ENCODE data around the gene NFKB1.

NFKB1 gene

DNA sequence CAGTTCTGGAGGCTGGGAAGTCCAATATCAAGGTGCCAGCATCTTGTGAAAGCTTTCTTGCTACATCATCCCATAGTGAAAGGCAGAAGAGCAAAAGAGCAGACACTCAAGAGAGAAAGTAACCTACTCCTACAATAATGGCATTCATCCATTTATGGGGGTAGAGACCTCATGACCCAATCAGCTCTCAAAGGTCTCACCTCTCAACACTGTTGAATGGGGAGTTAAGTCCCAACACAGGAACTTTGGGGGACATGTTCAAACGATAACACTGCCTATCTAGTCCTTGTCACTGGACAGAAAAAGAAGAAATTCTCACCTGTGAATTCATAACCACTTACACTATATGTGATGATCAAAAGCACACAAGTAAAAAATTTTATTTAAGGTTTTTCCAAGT, 6.6 kb upstream of the NFKB1 start:
- no peak for DNase-seq (ENCODE audit: low spot score)

DNA sequence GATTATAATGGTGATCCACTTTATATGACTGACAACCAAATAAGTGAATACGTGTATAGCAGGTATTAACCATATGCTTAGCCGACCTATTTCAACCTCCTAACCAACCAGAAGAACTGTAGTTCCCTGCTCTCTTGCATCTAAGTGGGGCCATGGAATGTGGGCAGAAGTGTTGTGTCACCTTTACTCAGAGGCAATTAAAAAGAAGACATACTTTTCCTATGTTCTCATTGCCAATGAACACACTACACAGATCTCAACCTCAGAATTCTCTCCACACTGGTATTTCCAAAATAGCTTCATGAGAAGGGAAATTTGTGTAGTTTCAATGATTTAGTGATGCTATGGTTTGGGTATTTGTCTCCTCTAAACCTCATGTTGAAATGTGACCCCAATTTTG, 3.2 kb upstream of the NFKB1 start:
- DNase-seq (ENCODE audit: low spot score) = no peak

DNA sequence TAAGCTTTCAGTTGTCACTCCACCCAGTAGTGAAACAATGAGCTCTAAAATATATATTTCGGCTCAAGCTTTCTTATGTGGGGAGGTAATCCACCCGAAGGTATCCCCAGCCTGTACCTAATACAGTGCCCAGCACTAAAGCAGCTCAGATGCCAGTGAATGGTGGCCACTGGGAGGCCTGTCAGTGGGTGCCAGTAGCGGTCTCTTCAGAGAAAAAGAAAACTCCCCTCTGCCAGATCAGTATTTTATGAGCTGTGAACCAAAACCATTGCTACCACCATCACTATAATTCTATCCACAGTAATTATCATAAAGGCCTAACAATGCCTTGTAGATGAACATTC, 835 bp upstream of the NFKB1 start:
- peak; percentile 34 for DNase-seq (ENCODE audit: low spot score)

DNA sequence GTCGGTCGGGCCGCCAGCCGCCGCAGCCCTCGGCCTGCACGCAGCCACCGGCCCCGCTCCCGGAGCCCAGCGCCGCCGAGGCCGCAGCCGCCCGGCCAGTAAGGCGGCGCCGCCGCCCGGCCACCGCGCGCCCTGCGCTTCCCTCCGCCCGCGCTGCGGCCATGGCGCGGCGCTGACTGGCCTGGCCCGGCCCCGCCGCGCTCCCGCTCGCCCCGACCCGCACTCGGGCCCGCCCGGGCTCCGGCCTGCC, 213 bp downstream of the NFKB1 start:
- peak; percentile 59 for DNase-seq (ENCODE audit: low spot score)

DNA sequence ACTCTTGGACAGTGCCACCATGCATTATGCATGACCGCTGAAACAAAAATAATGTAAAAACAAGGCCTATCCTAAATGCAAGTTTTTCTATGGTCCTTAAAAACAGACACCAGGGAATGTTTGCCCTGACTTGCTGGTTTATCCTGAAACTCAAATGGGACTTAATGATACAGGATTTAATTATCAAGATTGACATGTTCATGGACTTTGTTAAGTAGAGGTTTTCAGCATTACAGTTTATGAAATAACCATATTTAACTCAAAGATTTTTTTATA, 1.3 kb downstream of the NFKB1 start:
- DNase-seq (ENCODE audit: low spot score) = no peak

DNA sequence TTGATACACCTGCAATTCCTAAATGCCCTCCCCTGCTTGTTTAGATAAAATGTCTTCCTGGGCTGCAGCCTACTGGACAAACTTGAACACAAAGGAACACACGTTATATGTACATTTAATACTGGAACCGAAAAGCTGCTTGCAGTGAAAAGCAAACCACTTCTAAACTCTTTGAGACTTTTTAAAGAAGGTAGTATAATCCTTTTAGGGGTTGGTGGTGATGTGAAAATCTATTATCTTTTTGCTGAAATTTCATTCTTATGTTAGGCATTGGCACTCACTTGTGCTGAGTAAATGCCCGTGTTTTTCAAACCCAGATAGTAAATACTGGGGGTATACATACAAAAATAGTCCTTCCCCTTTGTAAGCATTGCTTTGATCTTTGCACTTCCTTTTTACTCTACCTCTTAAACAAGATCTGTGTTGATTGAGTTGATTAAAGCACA, 2.2 kb downstream of the NFKB1 start:
- DNase-seq (ENCODE audit: low spot score) = peak; percentile 30

DNA sequence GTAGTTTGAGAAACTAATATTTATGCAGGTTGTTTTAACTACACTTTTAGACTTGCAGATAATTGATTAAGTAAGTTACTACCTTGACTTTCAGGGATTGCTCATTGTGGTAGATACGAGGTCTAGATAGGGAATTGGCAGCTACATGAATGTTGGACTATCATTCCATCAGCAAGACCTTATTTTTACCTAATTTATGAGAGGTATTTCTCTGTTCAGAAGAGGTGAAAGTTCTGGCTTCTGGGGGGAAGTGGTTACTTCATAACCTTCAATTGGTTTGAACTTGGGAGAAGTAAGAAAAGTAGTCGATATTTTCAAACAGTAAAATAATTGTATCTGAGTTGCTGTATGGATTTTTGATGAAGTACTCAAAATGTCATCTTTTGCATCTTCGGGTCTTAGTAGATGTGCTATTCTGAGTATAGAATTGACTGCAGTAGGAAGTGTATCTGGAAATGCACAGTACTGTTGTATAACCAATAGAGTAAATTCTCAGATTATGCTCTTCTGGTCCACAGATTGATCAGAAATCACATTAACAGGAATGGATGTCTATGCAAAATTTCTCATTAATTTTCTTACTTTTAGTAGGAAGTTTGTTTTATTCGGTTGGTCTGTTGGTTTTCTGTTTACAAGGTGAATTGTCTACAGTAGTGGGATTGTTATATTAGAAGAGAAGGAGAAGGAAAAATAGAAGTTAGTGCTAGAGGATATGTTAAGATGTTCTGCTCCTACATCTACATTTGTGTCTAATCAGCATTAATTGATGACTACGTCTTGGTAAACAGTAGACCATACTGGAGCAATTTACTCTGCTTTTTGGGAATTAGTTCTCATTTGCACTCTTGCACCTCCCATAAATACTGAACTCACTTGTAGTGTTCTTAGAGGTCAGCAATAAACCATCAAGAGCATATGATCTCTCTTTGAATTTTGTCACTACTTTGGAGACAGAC, 3.0 kb downstream of the NFKB1 start:
- DNase-seq (ENCODE audit: low spot score) = no peak

DNA sequence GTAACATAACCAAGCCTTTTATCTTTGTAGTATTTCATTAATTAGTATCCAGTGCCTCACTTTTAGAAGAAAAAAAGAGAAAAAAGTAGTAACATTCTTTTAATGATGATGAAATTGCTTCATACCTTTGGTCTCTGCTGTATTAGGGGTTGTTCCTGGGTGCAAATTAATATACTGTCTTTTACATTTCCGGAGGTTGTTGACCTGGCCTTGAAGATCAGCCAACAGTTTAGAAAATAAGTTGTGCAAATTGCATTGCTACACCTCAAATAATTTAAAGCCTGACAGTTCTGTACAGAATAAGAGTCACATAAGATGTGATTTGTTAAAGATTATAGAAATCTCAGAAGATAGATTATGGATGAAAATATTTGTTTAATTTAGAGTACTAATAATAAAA, 3.8 kb downstream of the NFKB1 start:
- DNase-seq (ENCODE audit: low spot score) = no peak

DNA sequence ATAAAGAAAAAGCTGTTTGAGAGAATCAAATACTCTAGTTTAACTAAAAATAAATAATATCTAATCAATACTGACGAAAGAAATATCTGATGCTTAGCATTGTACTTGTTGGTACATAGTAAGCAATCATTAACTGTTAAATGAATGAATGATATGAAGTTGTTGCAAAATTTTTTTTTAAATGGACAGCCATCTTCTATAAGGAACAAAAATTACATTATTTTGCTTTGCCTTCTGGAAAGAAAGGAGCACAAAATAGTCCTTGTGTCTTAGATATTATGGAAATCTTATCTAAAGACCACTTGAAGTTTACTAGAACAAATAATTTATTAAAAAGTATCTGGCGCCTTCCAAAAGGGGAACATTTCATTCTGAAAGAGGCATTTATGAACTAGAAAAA, 4.5 kb downstream of the NFKB1 start:
- no peak for DNase-seq (ENCODE audit: low spot score)

DNA sequence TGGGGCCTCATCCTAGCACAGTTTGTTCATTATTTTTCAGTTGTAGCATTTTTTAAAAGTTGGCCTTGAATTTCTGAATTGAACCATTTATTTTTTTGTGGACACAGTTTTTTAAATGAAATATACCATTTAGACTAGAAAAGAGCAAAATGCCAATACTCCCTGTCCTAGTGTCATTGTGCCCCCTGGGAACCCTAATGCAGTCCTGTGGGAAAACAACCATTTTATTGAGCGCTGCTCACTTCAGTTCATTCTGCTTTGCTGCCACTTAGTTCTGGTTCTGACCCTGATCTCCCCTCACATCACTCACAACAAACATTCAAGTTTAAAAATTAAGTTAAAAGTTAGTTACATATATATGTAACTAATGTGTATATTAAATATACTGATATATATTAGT, 5.4 kb downstream of the NFKB1 start:
- no peak for DNase-seq (ENCODE audit: low spot score)

DNA sequence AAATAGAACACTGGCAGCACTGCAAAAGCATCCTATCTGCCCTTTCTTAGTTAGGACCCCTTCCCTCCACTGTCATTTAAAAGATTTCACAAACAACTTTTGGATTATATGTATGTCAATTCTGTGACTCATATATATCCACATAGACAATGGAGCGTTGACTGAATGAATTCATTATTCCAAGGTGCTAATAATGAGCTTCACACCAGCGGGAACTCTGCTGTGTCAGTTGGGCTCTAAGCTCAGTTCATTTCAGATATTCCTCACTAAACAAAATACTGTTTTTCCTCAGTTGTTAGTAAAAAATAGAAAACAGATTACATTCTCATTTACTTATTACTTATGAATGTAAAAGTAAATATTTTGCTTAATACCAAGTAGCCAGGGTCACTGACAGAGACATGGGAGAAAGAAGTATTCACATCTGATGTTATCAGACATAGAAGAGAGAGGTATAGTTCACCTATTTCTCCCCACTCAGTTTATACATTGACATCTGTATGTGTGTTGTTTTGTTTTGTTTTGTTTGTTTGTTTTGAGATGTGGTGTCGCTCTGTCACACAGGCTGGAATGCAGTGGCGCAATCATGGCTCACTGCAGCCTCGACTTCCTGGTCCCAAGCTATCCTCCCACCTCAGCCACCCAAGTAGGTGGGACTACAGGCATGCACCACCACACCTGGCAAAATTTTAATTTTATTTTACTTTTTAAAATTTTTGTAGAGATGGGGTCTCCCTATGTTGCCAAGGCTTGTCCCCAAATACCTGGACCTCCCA, 10.9 kb downstream of the NFKB1 start:
- DNase-seq (ENCODE audit: low spot score) = no peak

DNA sequence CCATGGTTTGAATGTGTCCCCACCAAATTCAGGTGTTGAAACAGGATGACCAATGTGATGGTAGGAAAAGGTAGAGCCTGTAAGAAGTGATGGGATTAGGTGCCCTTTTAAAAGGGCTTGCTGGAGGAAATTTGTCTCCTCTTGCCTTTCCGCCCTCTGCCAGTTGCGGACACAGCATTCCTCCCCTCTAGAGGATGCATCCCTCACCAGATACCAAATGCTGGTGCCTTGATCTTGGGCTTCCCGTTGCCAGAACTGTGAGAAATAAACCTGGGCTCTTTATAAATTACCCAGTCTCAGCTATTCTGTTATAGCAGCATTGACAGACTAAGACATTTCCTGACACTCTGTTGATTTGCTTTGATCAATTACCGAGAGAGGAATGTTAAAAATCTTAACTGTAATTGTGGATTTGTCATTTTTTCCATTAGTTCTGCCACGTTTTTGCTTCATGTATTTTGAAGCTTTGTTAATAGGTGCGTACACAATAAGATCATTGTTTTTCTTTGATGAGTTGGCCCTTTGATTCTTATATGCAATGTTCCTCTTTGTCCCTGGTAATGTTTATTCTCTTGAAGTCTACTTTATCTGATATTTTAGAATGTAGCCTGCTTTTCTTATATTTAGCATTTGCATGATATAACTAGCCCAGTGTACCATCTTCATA, 13.3 kb downstream of the NFKB1 start:
- no peak for DNase-seq (ENCODE audit: low spot score)

DNA sequence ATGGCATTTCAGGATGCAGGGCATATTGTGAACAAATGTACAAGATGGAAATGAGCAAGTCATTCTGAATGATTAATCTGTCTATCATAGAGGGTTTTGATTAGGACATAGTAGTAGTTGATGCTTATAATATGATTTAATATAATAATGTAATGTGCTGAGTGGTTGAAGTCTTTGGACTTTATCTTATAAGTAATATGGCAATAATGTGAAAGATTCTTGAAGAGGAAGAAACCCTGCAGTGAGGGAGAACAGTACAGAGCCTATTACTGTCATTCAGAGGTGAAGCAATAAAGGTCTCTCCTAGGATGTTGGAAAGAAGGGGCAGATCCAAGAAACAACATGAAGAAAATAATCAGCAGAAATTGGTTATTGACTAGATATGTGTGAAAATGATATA, 16.6 kb downstream of the NFKB1 start:
- no peak for DNase-seq (ENCODE audit: low spot score)

DNA sequence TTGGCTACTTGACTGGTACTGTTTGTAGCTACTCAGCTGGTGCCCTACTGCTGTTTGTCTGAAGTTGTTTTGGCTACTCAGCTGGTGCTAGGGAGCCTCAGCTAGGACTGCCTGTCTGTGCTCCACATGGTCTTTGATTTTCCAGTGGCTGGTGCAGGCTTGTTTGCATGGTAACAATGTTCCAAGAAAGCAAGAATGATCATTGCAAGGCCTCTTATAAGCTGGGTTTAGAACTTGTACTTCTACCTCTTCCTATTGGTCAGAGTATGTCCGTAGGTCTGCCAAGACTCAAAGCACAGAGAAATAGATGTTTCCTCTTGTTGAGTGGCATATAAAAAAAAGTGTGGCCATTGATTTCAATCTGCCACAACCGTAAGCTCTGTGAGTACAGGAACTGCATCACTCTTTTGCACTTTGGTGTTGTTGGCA, 17.6 kb downstream of the NFKB1 start:
- no peak for DNase-seq (ENCODE audit: low spot score)

DNA sequence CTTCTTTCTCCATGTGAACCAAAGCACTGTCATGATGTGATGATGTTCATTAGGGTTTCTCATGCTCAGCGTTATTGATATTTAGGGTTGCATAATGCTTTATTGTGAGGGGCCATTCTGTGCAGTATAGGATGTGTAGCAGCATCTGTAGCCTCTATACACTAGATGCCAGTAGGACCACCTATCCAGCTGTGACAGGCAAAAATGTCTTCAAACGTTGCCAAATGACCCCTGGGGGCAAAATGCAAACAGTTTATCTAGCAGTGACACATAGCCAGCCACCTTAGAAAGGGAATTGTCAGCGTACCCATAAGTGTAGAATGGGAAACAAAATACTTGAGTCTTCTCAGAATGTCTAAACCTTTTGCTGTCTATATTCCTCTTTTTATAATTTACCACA, 18.8 kb downstream of the NFKB1 start:
- no peak for DNase-seq (ENCODE audit: low spot score)

DNA sequence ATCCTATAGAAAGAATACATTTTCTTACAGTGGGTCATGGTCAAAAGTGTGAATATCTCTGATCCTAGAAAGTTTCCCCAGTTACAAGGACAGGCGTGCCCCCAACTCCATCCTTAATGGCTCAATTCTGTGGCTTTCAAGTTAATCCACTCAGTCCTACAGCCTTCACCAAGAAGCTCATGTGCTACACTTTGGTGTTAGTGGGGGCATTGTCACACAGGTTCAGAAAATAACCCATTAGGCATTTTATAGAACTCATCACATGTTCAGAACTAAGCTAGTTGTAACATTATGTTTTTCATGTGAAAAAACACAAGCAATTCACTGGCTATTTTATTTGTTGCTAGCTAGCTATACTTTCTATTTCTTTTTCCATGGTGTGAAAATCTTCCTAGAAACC, 20.4 kb downstream of the NFKB1 start:
- DNase-seq (ENCODE audit: low spot score) = no peak

DNA sequence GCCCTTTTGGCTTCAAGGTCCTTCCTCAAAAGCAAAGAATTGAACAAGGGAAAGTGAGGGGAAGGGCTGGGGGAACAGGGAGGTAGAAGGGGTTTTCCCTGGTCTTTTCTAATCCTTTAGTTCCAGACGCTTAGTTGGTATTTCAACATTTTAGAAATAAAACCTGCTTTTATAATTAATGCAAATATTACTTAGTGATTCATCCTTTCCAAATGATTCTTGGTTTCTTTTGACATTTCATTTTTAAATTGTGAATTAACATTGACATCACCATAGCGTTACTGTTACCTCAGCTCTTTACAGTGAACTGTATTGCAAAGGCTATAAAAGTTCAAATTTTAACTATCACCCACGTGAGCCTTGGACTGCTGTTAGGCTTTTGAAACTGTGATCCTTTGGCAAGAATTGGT, 20.9 kb downstream of the NFKB1 start:
- DNase-seq (ENCODE audit: low spot score) = no peak

DNA sequence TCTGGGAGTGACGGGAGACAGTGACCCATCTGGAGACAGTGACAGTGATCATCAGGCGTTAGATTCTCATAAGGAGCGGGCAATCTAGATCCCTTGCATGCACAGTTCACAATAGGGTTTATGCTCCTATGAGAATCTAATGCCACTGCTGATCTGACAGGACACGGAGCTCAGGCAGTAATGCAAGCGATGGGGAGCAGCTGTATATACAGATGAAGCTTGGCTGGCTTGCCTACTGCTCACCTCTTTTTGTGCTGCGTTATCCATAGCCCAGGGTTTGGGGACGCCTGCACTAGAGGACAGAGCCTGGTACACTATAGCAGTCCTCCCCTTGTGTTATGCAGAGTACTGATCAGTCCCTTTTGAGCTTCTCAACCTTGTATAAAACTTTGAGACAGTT, 23.5 kb downstream of the NFKB1 start:
- DNase-seq (ENCODE audit: low spot score) = no peak

DNA sequence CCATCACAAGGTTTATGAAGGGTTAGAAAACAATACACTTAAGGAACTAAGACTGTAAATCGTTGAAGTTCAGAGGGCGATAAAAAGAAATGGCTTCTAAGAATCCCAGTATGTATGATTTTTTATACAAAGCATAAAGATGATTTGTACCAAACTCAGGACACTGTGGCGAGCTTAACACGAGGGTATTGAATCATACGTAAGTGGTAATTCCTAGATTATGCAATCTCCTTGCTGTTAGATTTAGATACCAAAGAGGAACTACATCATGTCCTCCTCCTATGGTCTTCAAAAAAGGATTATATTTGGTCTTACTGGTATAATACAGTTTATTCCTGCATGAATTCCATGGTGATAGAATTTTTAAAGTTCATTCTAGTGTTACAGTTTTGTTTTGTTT, 23.9 kb downstream of the NFKB1 start:
- DNase-seq (ENCODE audit: low spot score) = no peak

DNA sequence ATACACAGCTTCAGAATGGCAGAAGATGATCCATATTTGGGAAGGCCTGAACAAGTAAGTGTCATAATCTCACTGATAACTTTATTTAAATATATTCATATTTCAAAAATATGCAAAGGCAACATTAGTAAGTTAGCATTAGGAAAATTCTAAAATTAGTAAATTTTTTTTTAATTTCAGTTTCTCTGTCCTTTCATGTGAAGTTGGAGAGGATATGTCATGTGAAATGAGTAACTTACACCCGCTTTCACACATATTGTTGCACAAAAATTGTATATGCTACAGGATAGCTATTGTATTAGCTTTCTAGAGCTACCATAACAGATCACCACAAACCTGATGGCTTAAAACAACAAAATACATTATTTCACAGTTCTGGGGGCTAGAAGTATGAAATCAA, 24.3 kb downstream of the NFKB1 start:
- no peak for DNase-seq (ENCODE audit: low spot score)

DNA sequence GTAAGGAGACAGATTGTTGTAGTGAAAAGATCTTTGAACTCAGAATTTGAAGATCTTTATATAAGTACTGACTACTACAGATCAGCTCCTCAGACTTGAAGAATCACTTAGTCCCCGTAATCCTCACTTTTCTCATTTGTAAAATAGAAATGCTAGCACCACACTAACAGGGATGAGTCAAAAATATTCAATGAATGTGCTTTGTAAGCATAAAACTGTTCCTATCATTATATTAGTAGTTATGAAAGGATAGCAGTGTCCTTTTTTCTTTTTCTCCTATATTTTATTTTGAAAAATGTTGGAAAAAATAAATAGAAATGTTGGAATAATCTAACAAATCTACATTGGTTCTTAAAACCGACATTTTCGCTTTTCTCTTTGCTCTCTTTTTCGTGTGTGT, 25.4 kb downstream of the NFKB1 start:
- DNase-seq (ENCODE audit: low spot score) = no peak

DNA sequence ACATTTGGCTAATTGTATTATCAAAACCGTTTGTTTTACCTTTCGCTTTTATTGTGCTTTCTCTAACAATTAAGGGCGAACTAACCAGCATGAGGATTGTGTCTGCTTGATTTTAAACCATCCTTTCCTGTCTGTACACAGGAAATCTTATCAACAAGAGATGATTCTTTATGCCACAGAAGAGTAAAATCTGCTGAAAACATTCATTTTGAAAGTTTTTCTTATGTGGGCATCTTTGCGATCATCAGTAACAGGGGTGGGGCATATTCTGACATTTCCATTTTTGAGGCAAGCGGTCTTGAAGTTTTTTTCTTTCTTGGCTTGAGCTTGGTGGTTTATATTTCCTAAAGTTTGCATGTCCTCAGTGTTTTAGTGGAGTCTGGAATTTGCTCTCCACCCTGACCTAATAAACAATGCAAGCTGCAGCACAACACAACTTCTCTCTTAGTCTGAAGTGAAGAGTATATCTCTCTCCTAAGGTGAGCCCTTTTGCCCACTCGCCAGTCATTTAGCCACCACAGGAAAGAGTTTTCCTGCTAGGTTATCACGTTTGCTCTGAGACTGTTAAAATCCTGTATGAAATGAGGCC, 26.6 kb downstream of the NFKB1 start:
- no peak for DNase-seq (ENCODE audit: low spot score)

DNA sequence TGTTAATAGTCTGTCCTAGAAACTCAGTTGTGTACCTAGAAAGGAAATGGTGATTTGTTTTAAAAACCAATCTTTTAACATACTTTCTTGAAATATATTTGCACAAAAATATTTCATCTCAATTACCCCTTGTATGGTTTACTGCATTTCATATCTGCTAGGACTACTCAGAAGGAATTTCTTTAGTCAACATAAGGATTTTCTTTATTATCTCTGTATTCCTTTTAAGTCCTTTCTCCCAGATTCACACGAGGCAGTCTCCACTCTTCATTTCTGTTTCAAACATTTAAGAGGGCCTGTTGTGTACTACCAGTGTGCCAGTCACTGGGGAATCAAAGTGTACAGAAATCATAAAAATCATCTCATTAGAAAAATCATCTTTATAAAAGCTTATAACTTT, 28.8 kb downstream of the NFKB1 start:
- DNase-seq (ENCODE audit: low spot score) = no peak

Measured in LoVo (cell line).